Neural progenitor cell (in vitro differentiated cells): ENCODE measurements around the gene AGK. TPM values are rescaled to one million over a fixed set of nuclear protein-coding genes. Genes with fewer than 3 reads are reported as not detected.

Source experiments
- DNase-seq: peaks from one replicate; pipeline ENCODE4 v3.0.0-alpha.2; 2016; ENCODE audit warnings: low spot score
- H2AFZ ChIP-seq: fragments of 200-600 bp; sonication (generic); replicated peaks from 2 replicates; pipeline ENCODE4 v1.6.1; 2016; ENCODE audit warnings: antibody characterized with exemption
- H3F3A ChIP-seq: fragments of 200-600 bp; sonication (generic); 2 replicates; pipeline ENCODE4 v1.6.1; 2016; ENCODE audit warnings: antibody characterized with exemption, low read depth
- H3K27ac ChIP-seq: fragments of 200-600 bp; sonication (generic); 2 replicates; pipeline ENCODE4 v1.5.1; 2016; ENCODE audit warnings: mild to moderate bottlenecking
- H3K27me3 ChIP-seq: fragments of 200-600 bp; sonication (generic); 2 replicates; pipeline ENCODE4 v1.6.1; 2016; ENCODE audit warnings: mild to moderate bottlenecking, moderate library complexity
- H3K36me3 ChIP-seq: fragments of 200-600 bp; sonication (generic); 2 replicates; pipeline ENCODE4 v1.5.1; 2016
- H3K4me1 ChIP-seq: fragments of 200-600 bp; sonication (generic); 2 replicates; pipeline ENCODE4 v1.6.1; 2016; ENCODE audit warnings: mixed run types
- H3K4me2 ChIP-seq: fragments of 200-600 bp; sonication (generic); 2 replicates; pipeline ENCODE4 v1.6.1; 2016
- H3K4me3 ChIP-seq: fragments of 200-600 bp; sonication (generic); 2 replicates; pipeline ENCODE4 v1.5.1; 2016
- H3K79me2 ChIP-seq: fragments of 200-600 bp; sonication (generic); 2 replicates; pipeline ENCODE4 v1.6.1; 2016; ENCODE audit warnings: low read depth
- H3K9ac ChIP-seq: fragments of 200-600 bp; sonication (generic); 2 replicates; pipeline ENCODE4 v1.6.1; 2016
- H3K9me3 ChIP-seq: fragments of 200-600 bp; sonication (generic); 2 replicates; pipeline ENCODE4 v1.5.1; 2016; ENCODE audit warnings: low read depth
- H4K20me1 ChIP-seq: fragments of 200-600 bp; sonication (generic); 2 replicates; pipeline ENCODE4 v1.6.1; 2016; ENCODE audit warnings: low read depth
- H3K27ac Mint-ChIP-seq: 3 replicates; pipeline ENCODE4 v1.8.0; 2021; ENCODE audit warnings: mixed read lengths
- H3K27me3 Mint-ChIP-seq: 2 replicates; pipeline ENCODE4 v1.8.0; 2022; ENCODE audit warnings: low read depth, mild to moderate bottlenecking, inconsistent platforms, moderate library complexity, mixed read lengths; ENCODE audit not compliant: insufficient read depth
- H3K36me3 Mint-ChIP-seq: 3 replicates; pipeline ENCODE4 v1.8.0; 2021; ENCODE audit warnings: mixed read lengths
- H3K4me1 Mint-ChIP-seq: 3 replicates; pipeline ENCODE4 v1.8.0; 2021; ENCODE audit warnings: mixed read lengths
- H3K4me3 Mint-ChIP-seq: 3 replicates; pipeline ENCODE4 v1.8.0; 2021; ENCODE audit warnings: mild to moderate bottlenecking, moderate library complexity, mixed read lengths
- H3K9me3 Mint-ChIP-seq: 3 replicates; pipeline ENCODE4 v1.8.0; 2020; ENCODE audit warnings: mixed read lengths
- EZH2 ChIP-seq: fragments of 200-600 bp; sonication (generic); IDR thresholded peaks from 2 replicates; pipeline ENCODE4 v1.6.1; 2017; ENCODE audit warnings: antibody characterized with exemption, mild to moderate bottlenecking, moderate library complexity
- EZH2phosphoT487 ChIP-seq: fragments of 200-600 bp; sonication (generic); IDR thresholded peaks from 2 replicates; pipeline ENCODE4 v1.6.1; 2017; ENCODE audit warnings: antibody characterized with exemption
- total RNA-seq: library from RNA; depleted of rRNA; stranded (reverse); fragments of >200 nt; gene quantifications from 2 replicates; pipeline ENCODE4 v1.2.3, GENCODE V29; 2015; ENCODE audit warnings: low replicate concordance
- TF ChIP-seq, protein P1 (sequence below): fragments of 200-600 bp; sonication (generic); IDR thresholded peaks from 2 replicates; pipeline ENCODE4 v1.5.1; 2017; ENCODE audit warnings: antibody characterized with exemption, mild to moderate bottlenecking

The AGK gene
- total RNA-seq, 1 donor from 2014 or later = 42.6 TPM

GRCh38 chr7:141634065-141634464 lies 82.9 kb downstream of the AGK start:
- H3K27ac ChIP-seq = no peak overlapping the region
- H3K79me2 ChIP-seq = no peaks in the 10 kb centered on the region
- H3K4me1 ChIP-seq = no peaks in the 10 kb centered on the region
- Mint-ChIP-seq H3K4me3 (no peak overlapping the region), H3K36me3 (peaks cover 5% of the 10 kb centered on the region), H3K27me3 (no peaks in the 10 kb centered on the region), H3K27ac (no peak overlapping the region), H3K4me1 (no peaks in the 10 kb centered on the region), H3K9me3 (no peaks in the 10 kb centered on the region)
- no peak for DNase-seq
- H3K9me3 ChIP-seq = no peaks in the 10 kb centered on the region
- peaks cover 5% of the 10 kb centered on the region for H3K36me3 ChIP-seq
- H3K9ac ChIP-seq = no peak overlapping the region
- no peak overlapping the region for H3K4me3 ChIP-seq
- H3F3A ChIP-seq = no peaks in the 10 kb centered on the region
- H3K4me2 ChIP-seq = no peak overlapping the region
- no peak overlapping the region for H2AFZ ChIP-seq
- no peak for TF ChIP-seq EZH2phosphoT487
- TF ChIP-seq EZH2 = no peak
- TF ChIP-seq, protein P1, sequence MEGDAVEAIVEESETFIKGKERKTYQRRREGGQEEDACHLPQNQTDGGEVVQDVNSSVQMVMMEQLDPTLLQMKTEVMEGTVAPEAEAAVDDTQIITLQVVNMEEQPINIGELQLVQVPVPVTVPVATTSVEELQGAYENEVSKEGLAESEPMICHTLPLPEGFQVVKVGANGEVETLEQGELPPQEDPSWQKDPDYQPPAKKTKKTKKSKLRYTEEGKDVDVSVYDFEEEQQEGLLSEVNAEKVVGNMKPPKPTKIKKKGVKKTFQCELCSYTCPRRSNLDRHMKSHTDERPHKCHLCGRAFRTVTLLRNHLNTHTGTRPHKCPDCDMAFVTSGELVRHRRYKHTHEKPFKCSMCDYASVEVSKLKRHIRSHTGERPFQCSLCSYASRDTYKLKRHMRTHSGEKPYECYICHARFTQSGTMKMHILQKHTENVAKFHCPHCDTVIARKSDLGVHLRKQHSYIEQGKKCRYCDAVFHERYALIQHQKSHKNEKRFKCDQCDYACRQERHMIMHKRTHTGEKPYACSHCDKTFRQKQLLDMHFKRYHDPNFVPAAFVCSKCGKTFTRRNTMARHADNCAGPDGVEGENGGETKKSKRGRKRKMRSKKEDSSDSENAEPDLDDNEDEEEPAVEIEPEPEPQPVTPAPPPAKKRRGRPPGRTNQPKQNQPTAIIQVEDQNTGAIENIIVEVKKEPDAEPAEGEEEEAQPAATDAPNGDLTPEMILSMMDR = no peak
- H4K20me1 ChIP-seq = no peaks in the 10 kb centered on the region
- no peaks in the 10 kb centered on the region for H3K27me3 ChIP-seq

GRCh38 chr7:141636053-141636452 lies 84.8 kb downstream of the AGK start:
- no peak for DNase-seq
- Mint-ChIP-seq H3K4me3 (no peak overlapping the region), H3K27me3 (no peaks in the 10 kb centered on the region), H3K36me3 (peaks cover 3% of the 10 kb centered on the region), H3K4me1 (no peaks in the 10 kb centered on the region), H3K27ac (no peak overlapping the region), H3K9me3 (no peaks in the 10 kb centered on the region)
- Histone ChIP-seq H3K27ac (no peak overlapping the region), H3K27me3 (no peaks in the 10 kb centered on the region), H3K9ac (no peak overlapping the region), H3F3A (no peaks in the 10 kb centered on the region), H3K36me3 (peaks cover 5% of the 10 kb centered on the region), H3K9me3 (no peaks in the 10 kb centered on the region), H3K79me2 (no peaks in the 10 kb centered on the region), H3K4me1 (no peaks in the 10 kb centered on the region), H2AFZ (no peak overlapping the region), H3K4me3 (no peak overlapping the region), H4K20me1 (no peaks in the 10 kb centered on the region), H3K4me2 (no peak overlapping the region)
- TF ChIP-seq EZH2phosphoT487 (no peak), EZH2 (no peak)
- TF ChIP-seq, protein P1 = no peak

DNA sequence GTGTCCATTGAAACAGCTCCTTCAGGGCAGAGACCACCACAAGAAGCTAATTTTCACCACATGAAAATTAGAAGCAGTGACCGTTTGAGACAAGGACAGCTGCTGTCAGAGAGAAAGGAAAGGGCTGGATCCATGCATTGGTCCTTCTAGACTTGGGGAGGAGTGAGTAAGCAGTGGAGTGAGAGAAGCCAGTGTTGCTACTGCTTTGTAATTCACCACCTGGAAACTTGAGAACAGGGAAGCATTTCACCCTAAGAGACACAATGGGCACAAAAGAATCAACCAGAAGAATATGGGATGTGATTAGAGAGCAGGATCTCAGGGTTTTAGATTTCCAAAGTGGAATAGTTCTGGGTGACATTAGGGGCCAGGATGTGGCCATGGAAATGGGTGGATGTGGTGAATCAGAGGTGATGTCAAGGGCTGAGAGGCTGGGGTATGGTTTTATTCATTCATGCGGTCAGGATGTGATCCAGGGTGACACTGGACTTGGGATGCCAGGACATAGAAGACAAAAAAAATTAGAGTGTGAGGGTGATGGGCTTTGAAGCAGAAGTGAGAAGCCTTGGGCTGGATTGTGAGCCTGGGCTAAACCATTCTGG lies 89.1 kb downstream of the AGK start:
- no peaks in the 10 kb centered on the region for H3K79me2 ChIP-seq
- DNase-seq = no peak
- TF ChIP-seq, protein P1 = no peak
- TF ChIP-seq EZH2phosphoT487 (no peak), EZH2 (no peak)
- Mint-ChIP-seq H3K27me3 (no peaks in the 10 kb centered on the region), H3K36me3 (no peaks in the 10 kb centered on the region), H3K27ac (peak overlapping the region; percentile 12), H3K9me3 (no peaks in the 10 kb centered on the region), H3K4me3 (no peak overlapping the region), H3K4me1 (no peaks in the 10 kb centered on the region)
- H3K36me3 ChIP-seq = peaks cover 5% of the 10 kb centered on the region
- no peak overlapping the region for H3K27ac ChIP-seq
- H3F3A ChIP-seq = no peaks in the 10 kb centered on the region
- H3K4me3 ChIP-seq = no peak overlapping the region
- no peaks in the 10 kb centered on the region for H3K9me3 ChIP-seq
- H3K4me2 ChIP-seq = no peak overlapping the region
- no peaks in the 10 kb centered on the region for H4K20me1 ChIP-seq
- H3K4me1 ChIP-seq = no peaks in the 10 kb centered on the region
- no peaks in the 10 kb centered on the region for H3K27me3 ChIP-seq
- H2AFZ ChIP-seq = no peak overlapping the region
- H3K9ac ChIP-seq = no peak overlapping the region
